ENCODE results near the gene ATG4B.

Gene ATG4B

DNA sequence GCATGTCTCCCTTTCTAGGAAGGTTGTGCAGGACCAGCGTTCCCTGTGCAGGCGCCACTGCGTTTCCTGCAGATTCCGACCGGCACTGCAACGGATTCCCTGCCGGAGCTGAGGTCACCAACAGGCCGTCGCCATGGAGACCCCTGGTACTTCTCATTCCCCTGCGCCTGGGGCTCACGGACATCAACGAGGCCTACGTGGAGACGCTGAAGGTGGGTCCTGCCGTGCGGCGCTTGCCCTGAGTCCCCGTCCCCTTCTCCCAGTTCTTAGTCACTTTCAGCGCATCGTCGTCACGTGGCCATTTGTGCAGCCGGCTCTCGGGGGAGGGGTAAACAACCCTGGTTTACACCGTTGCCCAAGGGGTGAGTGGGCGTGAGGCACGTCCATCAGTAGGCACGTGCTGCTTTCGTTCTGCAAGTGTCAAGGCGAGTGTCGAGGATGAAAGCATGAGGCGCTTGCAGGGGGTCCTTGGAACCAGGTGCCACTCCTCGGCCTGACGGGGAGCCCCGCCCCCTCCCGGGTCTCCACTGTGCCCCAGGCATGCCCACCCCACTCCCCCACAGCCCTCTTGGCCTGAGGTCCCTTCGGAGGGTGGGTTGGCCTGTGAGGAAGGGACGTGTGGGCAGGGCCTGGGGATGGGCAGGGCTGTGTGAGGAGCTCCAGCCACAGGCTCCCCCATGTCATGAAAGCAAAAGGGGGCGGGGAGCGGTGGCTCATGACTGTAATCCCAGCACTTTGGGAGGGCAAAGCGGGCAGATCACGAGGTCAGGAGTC, 29.3 kb downstream of the ATG4B start:
- DNase-seq (ENCODE audit: low read depth): no peak

DNA sequence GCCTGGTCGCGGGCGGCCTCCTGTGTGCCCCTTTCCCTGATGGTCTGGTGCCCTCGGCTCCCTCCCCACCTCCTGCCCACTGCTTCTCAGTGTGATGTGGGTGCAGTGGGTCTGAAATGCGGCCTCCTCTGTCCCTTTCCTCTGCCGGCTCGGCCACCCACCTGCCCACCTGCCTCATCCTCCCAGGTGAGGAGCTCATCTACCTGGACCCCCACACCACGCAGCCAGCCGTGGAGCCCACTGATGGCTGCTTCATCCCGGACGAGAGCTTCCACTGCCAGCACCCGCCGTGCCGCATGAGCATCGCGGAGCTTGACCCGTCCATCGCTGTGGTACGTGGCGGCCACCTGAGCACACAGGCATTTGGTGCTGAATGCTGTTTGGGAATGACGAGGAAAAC, 30.9 kb downstream of the ATG4B start:
- DNase-seq (ENCODE audit: low read depth): no peak

DNA sequence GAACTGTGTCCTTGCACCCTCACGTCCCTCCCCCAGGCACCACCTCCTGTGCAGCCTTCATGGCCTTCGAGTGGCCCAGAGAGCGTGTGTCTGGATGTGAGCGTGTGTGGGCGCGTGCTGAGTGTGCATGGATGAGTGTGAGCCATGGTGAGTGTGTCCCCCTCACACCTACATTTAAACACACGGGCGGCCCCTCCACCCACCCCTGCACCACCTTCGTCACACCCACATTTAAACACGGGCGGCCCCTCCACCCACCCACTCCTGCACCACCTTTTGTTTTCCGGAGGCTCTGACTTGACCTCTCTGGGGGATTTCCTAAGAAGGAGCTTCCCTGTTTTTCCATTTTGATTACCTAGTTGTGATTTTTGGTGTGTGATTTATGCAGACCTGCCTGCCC, 31.3 kb downstream of the ATG4B start:
- no peak for DNase-seq (ENCODE audit: low read depth)

DNA sequence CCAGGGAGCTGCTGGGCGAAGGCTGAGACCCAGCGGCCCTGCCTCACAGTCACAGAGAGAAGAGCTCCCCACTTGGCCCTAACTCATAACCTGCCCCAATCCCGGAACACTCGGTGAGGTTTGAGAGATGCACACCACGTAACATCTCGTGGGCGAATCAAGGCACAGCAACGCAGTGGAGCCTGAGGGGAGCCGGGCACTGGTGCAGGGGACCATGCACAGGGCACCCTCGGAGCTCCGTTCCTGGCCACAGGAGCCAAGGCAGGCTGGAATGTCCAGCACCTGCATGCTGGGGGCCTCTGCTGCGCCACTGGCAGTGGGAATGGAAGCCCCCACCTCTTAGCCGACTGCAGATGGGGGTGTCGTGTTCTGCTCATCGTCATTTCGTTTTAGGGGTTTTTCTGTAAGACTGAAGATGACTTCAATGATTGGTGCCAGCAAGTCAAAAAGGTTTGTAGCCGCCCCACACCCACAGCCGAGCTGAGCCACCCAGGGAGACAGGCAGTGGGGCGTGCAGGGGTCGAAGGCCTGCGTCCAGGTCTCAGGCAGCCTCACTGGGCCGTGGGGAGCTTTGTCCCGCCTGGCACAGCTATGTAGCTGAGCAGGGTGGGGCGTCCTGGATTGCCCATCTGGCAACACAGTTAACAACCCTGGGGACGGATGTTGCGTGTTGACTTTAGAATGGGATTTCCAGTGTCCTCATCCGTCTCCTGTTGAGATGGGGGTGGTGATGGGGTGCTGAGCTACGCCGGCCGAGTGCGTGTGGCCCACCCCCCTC, 33.0 kb downstream of the ATG4B start:
- no peak for DNase-seq (ENCODE audit: low read depth)

DNA sequence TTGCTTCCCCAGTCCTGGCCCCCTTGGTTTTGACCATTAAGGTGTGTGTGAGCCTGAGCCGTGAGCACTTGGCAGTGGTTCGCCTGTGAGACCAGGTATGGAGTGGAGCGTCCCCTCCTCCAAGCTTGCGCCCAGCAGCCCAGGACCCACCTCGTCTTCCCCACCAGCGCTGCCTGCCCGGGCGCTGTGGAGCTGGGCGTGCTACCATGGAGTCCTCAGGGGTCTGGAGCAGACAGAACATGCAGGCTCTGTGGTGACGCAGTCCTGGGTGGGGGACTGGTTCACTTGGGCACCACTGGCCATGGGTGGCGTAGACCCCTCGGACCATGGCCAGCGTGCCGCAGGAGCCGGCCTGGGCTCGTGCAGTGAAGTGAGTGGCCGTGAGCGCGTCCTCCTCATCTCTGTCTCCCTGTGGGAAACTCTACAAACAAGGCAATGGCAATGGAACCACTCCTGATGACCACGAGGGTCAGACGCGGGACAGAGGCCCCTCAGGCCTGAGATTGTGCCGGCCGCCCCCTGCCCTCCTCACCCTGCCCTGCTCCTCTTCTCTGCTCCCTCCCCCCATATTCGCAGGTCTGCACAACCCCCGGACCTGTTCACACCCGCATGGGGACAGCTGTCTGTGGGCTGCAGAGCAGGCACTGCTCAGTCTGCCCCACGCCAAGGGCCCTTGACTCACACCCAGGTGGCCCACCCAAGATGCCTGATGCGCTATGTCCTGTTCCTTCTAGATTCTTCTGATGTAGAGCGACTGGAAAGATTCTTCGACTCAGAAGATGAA, 34.2 kb downstream of the ATG4B start:
- no peak for DNase-seq (ENCODE audit: low read depth)

DNA sequence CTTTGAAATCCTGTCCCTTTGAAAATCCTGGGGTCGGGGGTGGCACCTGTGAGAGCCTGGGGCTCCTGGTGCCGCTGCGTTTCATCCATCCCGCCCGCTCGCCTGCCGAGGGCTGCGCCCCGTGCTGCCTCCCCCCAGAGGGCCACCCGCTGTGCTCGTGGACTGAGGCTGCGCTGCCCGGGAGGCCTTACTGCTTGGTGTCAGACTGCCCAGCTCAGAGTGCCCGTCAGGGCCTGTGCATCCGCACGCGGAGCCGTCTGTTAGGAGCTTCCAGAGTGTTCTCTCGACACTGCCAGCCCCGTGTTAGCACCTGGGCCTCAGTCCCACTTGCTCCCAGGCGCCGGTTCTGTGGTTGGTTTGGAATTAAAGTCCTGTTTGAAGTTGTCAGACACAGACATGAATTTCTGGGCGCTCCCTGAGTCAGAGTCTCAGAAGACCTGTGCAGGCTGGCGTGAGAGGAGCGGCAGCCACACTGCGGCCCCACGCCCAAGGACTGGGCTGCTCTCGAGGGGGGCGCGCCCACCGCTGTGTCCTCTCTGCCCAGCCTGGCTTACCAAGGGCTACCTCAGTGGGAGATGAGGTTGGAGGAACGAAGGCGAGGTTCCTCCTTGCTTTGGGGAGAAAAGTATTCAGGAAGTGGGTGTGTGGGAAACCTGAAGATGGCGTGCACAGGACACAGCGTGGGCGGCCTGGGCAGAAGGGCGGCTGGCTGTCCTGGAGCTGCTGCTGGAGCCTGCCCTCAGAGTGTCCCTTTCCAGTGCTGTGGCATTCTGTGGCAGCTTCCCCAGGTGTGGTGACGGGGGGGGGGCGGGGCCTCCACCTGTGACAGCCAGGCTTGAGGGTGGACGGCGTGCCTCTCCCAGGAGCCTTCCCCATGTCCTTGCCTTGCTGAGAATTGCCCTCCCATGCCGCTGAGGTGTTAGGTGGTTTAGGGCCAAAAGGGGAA, 35.0 kb downstream of the ATG4B start:
- no peak for DNase-seq (ENCODE audit: low read depth)

DNA sequence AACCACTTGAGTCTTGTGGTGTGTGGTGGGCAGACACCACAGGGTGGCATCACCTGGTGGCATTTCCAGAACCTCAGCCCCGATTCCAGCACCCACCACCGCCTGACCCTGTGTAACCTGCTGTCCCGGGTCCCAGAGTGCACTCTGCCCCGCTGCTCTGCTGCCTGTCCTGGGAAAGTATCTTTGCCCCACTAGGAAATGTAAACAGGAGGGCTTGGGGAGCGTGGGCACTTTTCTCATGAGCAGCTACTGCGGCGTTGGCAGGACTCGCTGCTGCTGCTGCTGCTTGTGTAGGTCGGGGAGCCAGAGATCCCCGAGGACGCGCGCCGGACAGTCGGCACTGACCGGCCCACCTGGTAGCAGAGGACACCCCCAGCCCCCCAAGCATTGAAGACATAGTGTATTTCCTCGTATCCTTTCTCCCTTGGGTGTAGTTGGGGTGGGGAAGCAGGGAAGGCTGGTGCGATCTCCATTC, 35.7 kb downstream of the ATG4B start:
- no peak for DNase-seq (ENCODE audit: low read depth)

DNA sequence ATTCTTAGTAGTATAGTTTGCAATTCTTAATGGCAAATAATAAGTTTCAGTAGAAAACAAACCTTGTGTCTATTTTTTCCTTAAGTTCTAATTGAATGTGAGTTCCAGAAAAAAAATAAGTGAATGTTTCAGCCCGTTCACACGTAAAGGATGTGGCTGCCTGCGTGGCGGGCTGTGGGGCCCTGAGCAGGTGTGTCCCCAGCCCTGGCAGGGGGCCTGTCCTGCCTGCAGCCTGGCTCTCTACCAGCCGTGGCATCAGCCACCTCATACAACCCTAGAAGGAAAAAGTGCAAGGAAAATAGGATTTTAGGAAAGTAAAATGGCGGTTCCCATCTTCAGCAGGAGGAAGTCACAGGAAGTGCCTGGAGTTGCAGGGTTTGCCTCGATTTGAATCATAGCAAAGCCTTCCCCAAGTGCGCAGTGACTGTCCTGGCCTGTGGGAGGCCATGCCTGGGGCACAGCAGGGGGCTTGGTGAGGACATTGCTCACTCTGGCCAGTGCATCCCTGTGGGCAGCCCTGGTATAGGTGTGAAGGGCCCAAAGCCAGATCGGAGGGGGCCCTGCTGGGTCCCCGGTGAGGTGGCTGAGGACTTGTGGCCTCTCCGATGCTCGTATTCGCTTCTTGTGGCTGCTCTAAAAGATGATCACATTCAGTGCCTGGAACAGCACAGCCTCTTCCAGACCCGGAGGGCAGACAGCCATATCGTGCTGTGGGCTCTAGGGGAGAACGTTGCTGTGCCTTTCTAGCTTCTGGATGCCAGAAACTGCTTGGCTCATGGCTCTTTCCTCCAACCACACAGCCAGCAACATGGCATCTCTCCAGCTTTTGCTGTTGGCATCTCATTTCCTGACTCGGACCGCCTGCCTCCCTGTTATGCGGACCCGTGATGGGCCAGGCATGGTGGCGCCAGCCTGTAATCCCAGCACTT, 36.6 kb downstream of the ATG4B start:
- DNase-seq (ENCODE audit: low read depth): peak; percentile 41

DNA sequence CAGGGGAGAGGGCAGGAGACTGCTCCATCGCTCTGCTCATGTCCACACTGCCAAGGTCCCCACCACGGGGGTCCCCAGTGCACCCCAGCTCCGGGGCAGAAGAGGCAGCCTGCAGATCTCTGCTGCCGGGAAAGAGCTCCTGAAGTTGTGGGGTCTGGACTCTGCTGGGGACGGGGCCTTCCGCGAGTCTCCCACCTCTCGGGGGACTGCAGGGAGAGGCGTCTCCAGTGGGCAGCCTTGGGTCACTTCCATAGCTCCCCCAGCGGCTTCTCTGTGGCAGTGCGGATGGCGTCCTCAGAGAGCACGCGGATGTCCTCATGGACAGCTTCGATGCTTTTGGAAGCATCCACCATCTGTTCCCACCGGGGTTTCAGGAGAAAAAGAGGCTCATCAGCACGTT, 38.4 kb downstream of the ATG4B start:
- DNase-seq (ENCODE audit: low read depth): no peak

DNA sequence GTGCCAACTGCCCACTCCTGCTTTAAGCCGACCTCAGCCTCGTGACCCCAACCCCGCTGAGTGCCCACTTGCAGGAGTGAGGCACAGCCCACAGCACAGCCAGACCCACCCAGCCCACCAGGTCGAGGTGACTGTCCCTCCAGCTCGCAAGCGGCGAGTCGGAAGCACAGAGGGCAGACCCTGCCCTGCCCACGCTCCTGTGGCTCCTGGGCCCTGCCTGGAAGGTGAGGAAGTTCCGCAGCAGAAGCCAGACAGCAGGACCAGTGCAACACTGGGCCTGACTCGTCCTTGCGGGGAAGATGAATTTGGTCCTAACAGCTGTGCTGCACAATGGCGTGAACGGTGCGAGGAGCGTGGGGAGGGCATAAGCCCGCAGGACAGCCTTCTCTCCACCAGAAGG, 39.2 kb downstream of the ATG4B start:
- no peak for DNase-seq (ENCODE audit: low read depth)

DNA sequence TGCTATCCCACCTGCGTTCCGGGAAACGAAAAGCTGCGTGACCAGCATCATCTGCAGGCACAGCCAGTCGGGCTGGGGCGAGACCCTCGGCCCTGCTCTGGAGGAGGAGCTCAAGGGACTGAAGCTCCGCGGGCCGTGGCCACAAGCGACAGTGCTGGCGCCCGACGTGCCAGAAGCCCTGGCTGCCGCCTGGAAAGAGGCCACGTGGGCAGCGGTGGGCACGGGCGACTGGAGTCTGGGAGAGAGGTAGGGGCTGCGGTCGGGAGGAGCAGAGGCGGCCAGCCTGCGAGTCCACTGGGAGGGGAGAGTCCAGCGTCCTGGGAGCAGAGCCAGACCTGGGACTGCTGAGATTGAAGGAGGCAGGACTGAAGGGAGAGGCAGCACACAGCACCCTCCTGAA, 39.9 kb downstream of the ATG4B start:
- no peak for DNase-seq (ENCODE audit: low read depth)

DNA sequence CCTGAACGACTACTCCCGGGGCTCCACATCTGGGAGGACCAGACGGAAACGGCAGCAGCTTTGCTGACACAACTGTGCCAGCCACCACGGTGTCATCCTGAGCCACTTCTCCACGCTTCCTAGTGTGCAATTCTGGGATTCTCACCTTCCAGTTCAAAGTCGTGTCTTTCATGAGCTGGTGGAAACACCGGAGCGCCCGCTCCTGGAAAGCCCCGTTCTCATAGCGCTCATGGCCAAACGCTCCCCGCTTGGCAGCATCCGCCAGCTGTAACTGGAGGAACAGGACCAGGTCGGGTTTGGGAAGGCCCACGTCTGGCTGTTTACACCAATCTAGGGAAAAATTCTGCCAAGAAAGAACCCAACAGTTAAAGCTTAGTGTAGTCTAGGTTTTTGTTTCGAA, 40.8 kb downstream of the ATG4B start:
- DNase-seq (ENCODE audit: low read depth): no peak

DNA sequence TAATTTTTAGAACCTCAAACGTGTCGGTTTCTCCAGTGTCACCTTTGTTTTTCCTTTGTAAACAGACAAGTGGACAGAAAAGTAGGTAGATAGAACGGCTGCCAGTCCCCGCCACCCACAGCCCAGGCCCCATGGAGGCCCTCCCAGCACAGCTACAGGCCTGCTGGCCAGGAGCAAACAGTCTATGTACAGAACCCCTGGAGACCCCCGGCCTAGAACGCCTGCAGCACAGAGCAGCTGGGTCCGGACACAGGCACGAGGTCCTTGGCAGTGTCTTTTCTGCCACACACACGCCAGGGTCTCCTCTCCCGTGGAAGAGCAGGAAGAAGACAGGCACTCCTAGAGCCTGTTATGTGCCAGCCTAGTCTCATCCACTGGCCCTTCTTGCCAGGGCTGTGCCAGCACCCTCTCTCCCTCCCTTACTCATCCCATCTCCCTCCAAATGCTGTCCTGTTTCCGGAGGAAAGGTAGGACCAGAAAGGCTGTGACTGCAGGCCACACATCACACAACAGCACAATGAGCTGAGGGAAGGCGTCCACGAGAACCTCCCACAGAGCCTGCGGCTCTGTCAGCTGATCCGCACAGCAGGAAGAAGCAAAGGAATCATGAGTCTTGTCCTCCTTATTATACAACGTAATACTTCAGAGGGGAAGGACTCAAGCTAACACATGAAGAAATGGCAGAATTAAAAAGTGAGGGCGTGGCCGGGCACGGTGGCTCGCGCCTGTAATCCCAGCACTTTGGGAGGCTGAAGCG, 41.5 kb downstream of the ATG4B start:
- no peak for DNase-seq (ENCODE audit: low read depth)

DNA sequence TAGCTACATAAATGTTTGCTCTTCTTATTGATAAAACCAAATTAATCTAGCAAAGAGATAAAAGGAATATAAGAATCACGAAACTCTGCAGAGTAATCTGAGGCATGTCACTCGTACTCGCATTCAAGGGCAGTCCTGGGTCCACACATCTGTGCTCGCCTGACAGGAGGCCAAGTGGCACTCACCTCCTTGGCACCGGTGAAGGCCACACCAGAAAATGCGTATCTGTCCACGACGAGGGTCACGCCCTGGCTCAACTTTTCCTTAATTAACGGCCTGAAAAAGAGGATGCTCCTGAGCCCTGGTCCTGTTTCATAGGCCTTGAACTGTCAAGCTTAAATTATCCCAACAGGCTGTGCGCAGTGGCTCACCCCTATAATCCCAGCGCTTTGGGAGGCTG, 42.6 kb downstream of the ATG4B start:
- no peak for DNase-seq (ENCODE audit: low read depth)

DNA sequence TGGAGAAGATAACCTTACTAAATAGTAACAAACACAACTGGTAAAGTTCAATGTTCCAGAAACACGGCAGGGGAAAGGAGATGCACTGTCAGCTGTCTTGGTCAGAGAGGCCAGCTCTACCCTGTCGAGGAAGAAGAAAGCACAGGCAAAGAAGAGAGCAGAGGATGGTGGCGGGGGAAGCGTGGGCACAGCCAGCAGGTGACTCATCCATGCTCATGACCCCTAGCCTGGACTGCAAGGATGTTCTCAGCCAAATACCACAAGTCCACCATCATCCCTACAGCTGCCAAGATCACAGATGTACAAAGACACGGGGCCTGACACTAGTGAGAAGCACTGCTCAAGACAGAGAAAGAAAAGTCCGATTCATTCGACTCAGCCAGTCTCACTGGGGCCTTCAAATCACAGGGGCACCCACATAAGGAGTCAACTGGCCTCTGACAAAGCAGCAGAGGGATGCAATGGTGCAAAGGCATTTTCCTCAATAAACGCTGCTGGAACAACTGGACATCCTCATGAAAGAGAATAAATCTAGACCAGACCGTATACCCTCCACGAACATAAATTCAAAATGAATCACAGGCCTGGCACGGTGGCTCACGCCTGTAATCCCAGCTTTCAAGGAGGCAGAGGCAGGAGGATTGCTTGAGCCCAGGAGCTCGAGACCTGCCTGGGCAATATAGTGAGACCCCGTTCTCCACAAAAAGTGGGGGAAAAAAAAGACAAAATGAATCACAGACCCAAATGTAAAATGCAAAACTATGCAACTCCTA, 43.5 kb downstream of the ATG4B start:
- peak; percentile 98 for DNase-seq (ENCODE audit: low read depth)

DNA sequence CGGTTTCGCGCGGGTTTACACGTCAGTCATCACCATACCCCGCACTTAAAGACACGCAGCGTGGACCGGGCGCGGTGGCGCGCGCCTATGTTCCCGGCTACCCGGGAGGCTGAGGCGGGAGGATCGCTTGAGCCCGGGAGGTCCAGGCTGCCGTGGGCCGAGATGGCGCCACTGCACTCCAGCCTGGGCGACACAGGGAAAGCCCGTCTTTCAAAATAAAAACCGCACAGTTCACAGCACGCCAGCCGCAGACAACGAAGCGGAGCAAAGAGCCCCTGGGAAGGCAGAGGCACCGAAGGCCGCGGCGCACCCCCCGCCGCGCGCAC, 48.8 kb downstream of the ATG4B start:
- DNase-seq (ENCODE audit: low read depth): no peak

DNA sequence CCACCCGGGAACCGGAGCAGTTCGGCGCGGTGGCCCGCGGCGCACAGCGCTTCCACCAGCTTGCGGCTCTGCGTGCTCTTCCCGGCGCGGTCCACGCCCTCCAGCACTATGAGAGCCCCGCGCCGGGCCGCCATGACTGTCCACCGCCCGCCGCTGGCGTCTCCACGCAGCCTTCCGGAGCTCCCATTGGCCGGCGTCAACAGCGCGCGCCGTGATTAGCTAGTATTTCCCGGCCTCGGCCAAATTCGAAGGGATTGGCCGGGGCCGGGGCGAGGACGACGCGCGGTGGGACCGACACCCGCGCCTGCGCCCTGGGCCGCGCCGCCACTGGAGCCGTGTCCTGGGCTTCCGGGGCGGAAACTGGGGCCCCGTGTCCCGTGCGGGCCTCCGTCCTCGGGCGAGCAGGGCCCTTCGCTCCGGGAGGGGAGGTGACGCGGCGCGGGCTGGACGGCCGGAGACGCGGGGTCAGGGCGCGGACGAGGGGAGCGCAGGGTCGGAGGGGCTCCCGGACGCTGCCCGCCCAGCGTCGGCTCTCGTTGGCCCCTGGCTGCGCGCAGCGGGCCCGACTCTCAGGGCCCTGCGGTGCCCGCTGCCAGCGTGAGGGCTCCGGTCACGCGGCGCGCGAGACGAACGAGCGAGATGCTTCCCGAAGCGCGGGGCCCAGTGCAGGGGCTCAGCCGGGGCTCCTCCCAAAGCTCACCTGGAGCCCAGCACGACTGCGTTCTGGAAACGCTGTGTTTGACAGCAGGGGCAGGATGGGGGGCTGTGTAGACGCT, 49.3 kb downstream of the ATG4B start, which contains the start of gene DTYMK:
Gene DTYMK (minus strand): TSS at position 166 of the 776 bp plus-strand sequence. CDS start 32 bp downstream, at position 134.
- DNase-seq (ENCODE audit: low read depth): peak; percentile 97

DNA sequence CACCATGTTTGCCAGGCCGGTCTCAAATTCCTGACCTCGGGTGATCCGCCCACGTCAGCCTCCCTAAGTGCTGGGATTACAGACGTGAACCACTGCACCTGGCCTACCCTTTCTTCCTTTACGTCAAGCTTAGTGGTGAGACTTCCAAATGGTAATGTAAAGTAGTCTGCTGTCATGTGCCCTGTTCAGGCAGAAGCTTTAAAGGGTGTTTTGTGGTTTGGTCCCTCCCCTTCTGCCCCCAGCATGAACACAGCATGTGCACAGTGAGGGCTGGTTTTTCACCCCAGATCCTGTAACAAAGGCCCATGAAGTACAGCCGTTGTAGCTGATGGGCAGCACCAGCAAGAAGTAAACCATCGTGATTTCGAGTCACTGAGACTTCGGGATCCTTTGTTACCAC, 51.8 kb downstream of the ATG4B start:
- no peak for DNase-seq (ENCODE audit: low read depth)
